ENCODE measurements around the gene ZDHHC6. TPM values are rescaled to one million over a fixed set of nuclear protein-coding genes. Genes with fewer than 3 reads are reported as not detected.

The ZDHHC6 gene
- total RNA-seq, 1 donor = 36.6 TPM

GRCh38 chr10:112446055-112446854 lies 459 bp downstream of the ZDHHC6 start:
- TF ChIP-seq CTCF (IDR thresholded peaks at IDR 0.05; ENCODE audit: insufficient read depth, low read length) = no peak
- DNase-seq (ENCODE audit: low read depth) = peak; percentile 22
- H3K4me3 ChIP-seq (ENCODE audit: low read depth, low read length) = peak overlapping the region; percentile 99

GRCh38 chr10:112442063-112442462 lies 4.7 kb downstream of the ZDHHC6 start:
- no peak overlapping the region for H3K4me3 ChIP-seq (ENCODE audit: low read depth, low read length)
- no peak for DNase-seq (ENCODE audit: low read depth)
- no peak for TF ChIP-seq CTCF (IDR thresholded peaks at IDR 0.05; ENCODE audit: insufficient read depth, low read length)

GRCh38 chr10:112441520-112441919 lies 5.2 kb downstream of the ZDHHC6 start:
- TF ChIP-seq CTCF (IDR thresholded peaks at IDR 0.05; ENCODE audit: insufficient read depth, low read length) = no peak
- no peak for DNase-seq (ENCODE audit: low read depth)
- no peak overlapping the region for H3K4me3 ChIP-seq (ENCODE audit: low read depth, low read length)

GRCh38 chr10:112438356-112438755 lies 8.4 kb downstream of the ZDHHC6 start:
- DNase-seq (ENCODE audit: low read depth) = no peak

GRCh38 chr10:112434988-112435619 lies 11.6 kb downstream of the ZDHHC6 start:
- peak; percentile 39 for TF ChIP-seq CTCF (IDR thresholded peaks at IDR 0.05; ENCODE audit: insufficient read depth, low read length)
- peak; percentile 72 for DNase-seq (ENCODE audit: low read depth)
- H3K4me3 ChIP-seq (ENCODE audit: low read depth, low read length) = no peak overlapping the region

More at GRCh38 chr10:112438356-112438755, 8.4 kb downstream of the ZDHHC6 start:
- H3K4me3 ChIP-seq (ENCODE audit: low read depth, low read length) = no peak overlapping the region
- TF ChIP-seq CTCF (IDR thresholded peaks at IDR 0.05; ENCODE audit: insufficient read depth, low read length) = no peak

GRCh38 chr10:112433136-112433535 lies 13.6 kb downstream of the ZDHHC6 start:
- no peak for TF ChIP-seq CTCF (IDR thresholded peaks at IDR 0.05; ENCODE audit: insufficient read depth, low read length)
- H3K4me3 ChIP-seq (ENCODE audit: low read depth, low read length) = no peak overlapping the region
- no peak for DNase-seq (ENCODE audit: low read depth)

All from fibroblast of the aortic adventitia (primary cell).